Liver (tissue), 9 donors: ENCODE results near the gene CARD8. TPM values are rescaled to one million over a fixed set of nuclear protein-coding genes. Genes with fewer than 3 reads are reported as not detected.
"Not testable (repeated sequence)": the region's sequence is repeated elsewhere in the genome, so short reads cannot be mapped to it uniquely, and the experiment has no call there.

ENCODE experiments used
- DNase-seq: peaks from one replicate; pipeline ENCODE4 v3.0.0-alpha.2; 2017; ENCODE audit warnings: low spot score
- H3K27ac ChIP-seq, 2 donors: one replicate each; pipeline ENCODE4 v1.7.0; 2013; ENCODE audit warnings: inconsistent platforms in 2 of 2, low read length in 2 of 2, control low read depth in 1 of 2, low read depth in 1 of 2, mild to moderate bottlenecking in 1 of 2
- H3K27me3 ChIP-seq, 4 donors: one replicate each; pipeline versions ENCODE4 v1.6.1 to v1.7.0; 2013; ENCODE audit warnings: low read length in 3 of 4, inconsistent platforms in 1 of 4, mild to moderate bottlenecking in 1 of 4, moderate library complexity in 1 of 4; ENCODE audit not compliant: control insufficient read depth in 4 of 4, insufficient read depth in 4 of 4
- H3K36me3 ChIP-seq, 4 donors: one replicate each; pipeline versions ENCODE4 v1.6.1 to v1.7.0; 2013; ENCODE audit warnings: low read length in 3 of 4, mild to moderate bottlenecking in 3 of 4, low read depth in 1 of 4, moderate library complexity in 1 of 4; ENCODE audit not compliant: control insufficient read depth in 4 of 4, insufficient read depth in 3 of 4
- H3K4me1 ChIP-seq, 4 donors: one replicate each; pipeline versions ENCODE4 v1.6.1 to v1.7.0; 2013; ENCODE audit warnings: low read length in 3 of 4, mild to moderate bottlenecking in 3 of 4, moderate library complexity in 1 of 4; ENCODE audit not compliant: control insufficient read depth in 4 of 4, insufficient read depth in 4 of 4
- H3K4me3 ChIP-seq, 3 donors: one replicate each; pipeline versions ENCODE4 v1.6.1 to v1.7.0; 2013; ENCODE audit warnings: low read length in 3 of 3, control low read depth in 1 of 3, low read depth in 1 of 3, mild to moderate bottlenecking in 1 of 3
- H3K9ac ChIP-seq, 2 donors: one replicate each; pipeline ENCODE4 v1.7.0; 2013; ENCODE audit warnings: low read length in 2 of 2, mild to moderate bottlenecking in 2 of 2, moderate library complexity in 2 of 2, control low read depth in 1 of 2, low read depth in 1 of 2
- H3K9me3 ChIP-seq, 4 donors: one replicate each; pipeline versions ENCODE4 v1.6.1 to v1.7.0; 2013; ENCODE audit warnings: low read length in 3 of 4; ENCODE audit not compliant: control insufficient read depth in 4 of 4
- EGR1 ChIP-seq, 2 donors: IDR thresholded peaks; 2 replicates each; pipeline ENCODE4 v1.6.1; 2016 to 2018; ENCODE audit warnings: antibody characterized with exemption in 2 of 2, low read depth in 2 of 2
- FOXA1 ChIP-seq: IDR thresholded peaks from 2 replicates; pipeline ENCODE4 v1.6.1; 2016; ENCODE audit warnings: antibody characterized with exemption
- FOXA2 ChIP-seq: IDR thresholded peaks from 2 replicates; pipeline ENCODE4 v1.6.1; 2016; ENCODE audit warnings: antibody characterized with exemption
- GABPA ChIP-seq, 2 donors: IDR thresholded peaks in 1 of 2; conservative IDR thresholded peaks in 1 of 2; 2 replicates each; pipeline ENCODE4 v1.6.1; 2016; ENCODE audit warnings: antibody characterized with exemption in 2 of 2, mild to moderate bottlenecking in 1 of 2, moderate library complexity in 1 of 2
- HNF4A ChIP-seq, 2 donors: conservative IDR thresholded peaks; 2 replicates each; pipeline ENCODE4 v1.6.1; 2016; ENCODE audit warnings: antibody characterized with exemption in 2 of 2, mild to moderate bottlenecking in 2 of 2
- JUND ChIP-seq, 2 donors: IDR thresholded peaks; 2 replicates each; pipeline ENCODE4 v1.6.1; 2016; ENCODE audit warnings: antibody characterized with exemption in 2 of 2
- NR2F2 ChIP-seq: IDR thresholded peaks from 2 replicates; pipeline ENCODE4 v1.6.1; 2016; ENCODE audit warnings: antibody characterized with exemption
- RAD21 ChIP-seq, 2 donors: IDR thresholded peaks; 2 replicates each; pipeline ENCODE4 v1.6.1; 2016; ENCODE audit warnings: antibody characterized with exemption in 2 of 2, mild to moderate bottlenecking in 2 of 2
- RXRA ChIP-seq, 2 donors: IDR thresholded peaks; 2 replicates each; pipeline ENCODE4 v1.6.1; 2017 to 2018; ENCODE audit warnings: antibody characterized with exemption in 2 of 2, mild to moderate bottlenecking in 1 of 2
- SP1 ChIP-seq: IDR thresholded peaks from 2 replicates; pipeline ENCODE4 v1.6.1; 2018; ENCODE audit warnings: antibody characterized with exemption, mild to moderate bottlenecking
- TAF1 ChIP-seq: conservative IDR thresholded peaks from 2 replicates; pipeline ENCODE4 v1.6.1; 2016; ENCODE audit warnings: antibody characterized with exemption, mild to moderate bottlenecking
- WGBS: extraction: QIAGEN DNeasy Blood & Tissue Kit; methylation state at CpG from one replicate; pipeline ENCODE4 v1.1.7; 2013; 5-methylcytosine and 5-hydroxymethylcytosine counted together
- polyA plus RNA-seq, 2 donors: library from polyadenylated mRNA; stranded (reverse) in 1 of 2; unstranded in 1 of 2; fragments of 200-250 nt in 1 of 2; fragments of >200 nt in 1 of 2; fragmentation: Nextera tagmentation in 1 of 2; extraction: Ambion mirVana in 1 of 2; gene quantifications; one replicate each; pipeline versions ENCODE4 v1.2.1 to v1.2.3, GENCODE V29; 2013 to 2015
- total RNA-seq, 2 donors: library from RNA; depleted of rRNA; stranded (reverse); fragments of >200 nt; gene quantifications; one replicate each; pipeline ENCODE4 v1.2.3, GENCODE V29; 2014
- TF ChIP-seq, protein P1 (sequence below): IDR thresholded peaks from 2 replicates; pipeline ENCODE4 v1.6.1; 2016; ENCODE audit warnings: antibody characterized with exemption
- TF ChIP-seq, protein P2 (sequence below): fragments of 150-350 bp; IDR thresholded peaks from 2 replicates; pipeline ENCODE4 v1.5.1; 2017; ENCODE audit warnings: improper control_type of control experiment, low read depth, low read length; ENCODE audit not compliant: missing input control
- TF ChIP-seq, protein P3 (sequence below): IDR thresholded peaks from 2 replicates; pipeline ENCODE4 v1.6.1; 2016; ENCODE audit warnings: antibody characterized with exemption
- TF ChIP-seq, protein P4 (sequence below): IDR thresholded peaks from 2 replicates; pipeline ENCODE4 v1.6.1; 2016; ENCODE audit warnings: antibody characterized with exemption
- TF ChIP-seq, protein P5 (sequence below): IDR thresholded peaks from 2 replicates; pipeline ENCODE4 v1.6.1; 2016; ENCODE audit warnings: antibody characterized with exemption, mild to moderate bottlenecking
- donor health status: healthy.
- donor health status: healthy.
- donor health status: healthy.
- donor health status: healthy.
- donor health status: healthy.

The CARD8 gene
- total and polyA plus RNA-seq, 4 donors = 9.4 to 36.3 (median 22.4) TPM

DNA sequence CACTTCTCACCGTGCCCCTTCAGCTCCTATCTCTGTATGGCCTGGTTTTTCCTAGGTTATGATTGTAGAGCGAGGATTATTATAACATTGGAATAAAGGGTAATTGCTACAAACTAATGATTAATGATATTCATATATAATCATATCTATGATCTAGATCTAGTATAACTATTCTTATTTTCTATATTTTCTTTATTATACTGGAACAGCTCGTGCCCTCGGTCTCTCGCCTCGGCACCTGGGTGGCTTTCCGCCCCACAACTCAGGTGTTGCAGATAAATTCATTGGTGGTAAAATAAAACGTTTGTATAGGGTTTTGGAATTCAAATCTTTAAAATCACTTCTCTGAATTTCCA is 4.6 kb upstream of the CARD8 start:
- WGBS = 54% methylated on average over 8 of the region's 8 CpGs
- Histone ChIP-seq H3K4me3 (peak overlapping the region; percentile 38 to 52 (median 50)), H3K9ac (peak overlapping the region; percentile 24 to 51), H3K27ac (peak overlapping the region; percentile 77 to 78)
- H3K9me3 ChIP-seq, H3K36me3 ChIP-seq, DNase-seq, H3K27me3 ChIP-seq, H3K4me1 ChIP-seq: not testable (repeated sequence)
- TF ChIP-seq GABPA (IDR thresholded peaks at IDR 0.05 in 1 of 2, conservative IDR thresholded peaks at IDR 0.05 in 1 of 2) = peak in 1 of 2 donors; percentile 2

DNA sequence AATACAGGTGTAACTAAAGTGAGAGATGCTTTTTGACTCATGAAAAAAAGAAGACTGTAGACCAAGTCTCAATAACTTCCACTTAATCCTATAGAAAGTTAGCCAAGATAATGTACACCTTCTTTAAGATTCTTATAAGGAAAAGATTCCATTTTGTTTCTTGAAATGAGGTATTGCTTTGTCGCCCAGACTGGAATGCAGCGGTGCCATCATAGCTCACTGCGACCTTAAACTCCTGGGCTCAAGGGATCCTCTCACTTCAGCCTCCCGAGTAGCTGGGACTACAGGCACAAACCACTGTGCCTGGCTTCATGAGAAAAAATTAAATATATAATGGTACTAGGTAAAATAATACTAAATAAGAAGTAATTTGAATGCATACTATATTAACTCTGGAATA is 3.3 kb upstream of the CARD8 start:
- H3K4me3 ChIP-seq, H3K27me3 ChIP-seq, H3K9me3 ChIP-seq, H3K27ac ChIP-seq, H3K36me3 ChIP-seq, H3K9ac ChIP-seq, DNase-seq: not testable (repeated sequence)
- WGBS = 68% methylated on average over 4 of the region's 4 CpGs
- peaks cover 7 to 12% (median 9%) of the 10 kb centered on the region in 4 donors for H3K4me1 ChIP-seq

DNA sequence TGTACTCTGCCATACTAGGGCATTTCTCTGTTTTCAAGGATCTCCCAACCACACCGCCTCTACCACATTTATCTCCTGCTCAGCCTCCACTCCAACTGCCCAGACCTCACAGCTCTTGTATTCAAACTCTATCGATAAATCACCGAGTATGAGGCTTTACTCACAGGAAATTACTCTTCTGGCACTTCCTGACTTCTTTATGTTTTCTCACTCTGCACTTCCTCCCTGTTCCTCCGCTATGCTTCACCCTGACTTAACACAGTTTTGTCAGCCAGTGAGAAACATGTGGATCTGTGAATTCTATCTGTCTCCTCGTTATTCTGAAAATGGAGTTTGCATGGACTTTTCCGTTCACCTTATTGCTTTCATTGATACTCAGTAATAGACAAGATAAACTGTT is 2.6 kb upstream of the CARD8 start:
- no peak for TF ChIP-seq RAD21 (IDR thresholded peaks at IDR 0.05)
- TF ChIP-seq SP1 = no peak
- no peak for TF ChIP-seq FOXA1
- TF ChIP-seq GABPA (IDR thresholded peaks at IDR 0.05 in 1 of 2, conservative IDR thresholded peaks at IDR 0.05 in 1 of 2) = no peak
- no peak for TF ChIP-seq FOXA2
- no peak for TF ChIP-seq EGR1 (IDR thresholded peaks at IDR 0.05; ENCODE audit: low read depth in 2 of 2)
- TF ChIP-seq, protein P1, sequence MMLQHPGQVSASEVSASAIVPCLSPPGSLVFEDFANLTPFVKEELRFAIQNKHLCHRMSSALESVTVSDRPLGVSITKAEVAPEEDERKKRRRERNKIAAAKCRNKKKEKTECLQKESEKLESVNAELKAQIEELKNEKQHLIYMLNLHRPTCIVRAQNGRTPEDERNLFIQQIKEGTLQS = no peak
- TF ChIP-seq HNF4A (conservative IDR thresholded peaks at IDR 0.05) = no peak
- TF ChIP-seq, protein P2, sequence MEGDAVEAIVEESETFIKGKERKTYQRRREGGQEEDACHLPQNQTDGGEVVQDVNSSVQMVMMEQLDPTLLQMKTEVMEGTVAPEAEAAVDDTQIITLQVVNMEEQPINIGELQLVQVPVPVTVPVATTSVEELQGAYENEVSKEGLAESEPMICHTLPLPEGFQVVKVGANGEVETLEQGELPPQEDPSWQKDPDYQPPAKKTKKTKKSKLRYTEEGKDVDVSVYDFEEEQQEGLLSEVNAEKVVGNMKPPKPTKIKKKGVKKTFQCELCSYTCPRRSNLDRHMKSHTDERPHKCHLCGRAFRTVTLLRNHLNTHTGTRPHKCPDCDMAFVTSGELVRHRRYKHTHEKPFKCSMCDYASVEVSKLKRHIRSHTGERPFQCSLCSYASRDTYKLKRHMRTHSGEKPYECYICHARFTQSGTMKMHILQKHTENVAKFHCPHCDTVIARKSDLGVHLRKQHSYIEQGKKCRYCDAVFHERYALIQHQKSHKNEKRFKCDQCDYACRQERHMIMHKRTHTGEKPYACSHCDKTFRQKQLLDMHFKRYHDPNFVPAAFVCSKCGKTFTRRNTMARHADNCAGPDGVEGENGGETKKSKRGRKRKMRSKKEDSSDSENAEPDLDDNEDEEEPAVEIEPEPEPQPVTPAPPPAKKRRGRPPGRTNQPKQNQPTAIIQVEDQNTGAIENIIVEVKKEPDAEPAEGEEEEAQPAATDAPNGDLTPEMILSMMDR = no peak
- TF ChIP-seq, protein P3, sequence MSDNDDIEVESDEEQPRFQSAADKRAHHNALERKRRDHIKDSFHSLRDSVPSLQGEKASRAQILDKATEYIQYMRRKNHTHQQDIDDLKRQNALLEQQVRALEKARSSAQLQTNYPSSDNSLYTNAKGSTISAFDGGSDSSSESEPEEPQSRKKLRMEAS = no peak
- no peak for TF ChIP-seq TAF1
- no peak for TF ChIP-seq RXRA (IDR thresholded peaks at IDR 0.05)
- TF ChIP-seq, protein P4, sequence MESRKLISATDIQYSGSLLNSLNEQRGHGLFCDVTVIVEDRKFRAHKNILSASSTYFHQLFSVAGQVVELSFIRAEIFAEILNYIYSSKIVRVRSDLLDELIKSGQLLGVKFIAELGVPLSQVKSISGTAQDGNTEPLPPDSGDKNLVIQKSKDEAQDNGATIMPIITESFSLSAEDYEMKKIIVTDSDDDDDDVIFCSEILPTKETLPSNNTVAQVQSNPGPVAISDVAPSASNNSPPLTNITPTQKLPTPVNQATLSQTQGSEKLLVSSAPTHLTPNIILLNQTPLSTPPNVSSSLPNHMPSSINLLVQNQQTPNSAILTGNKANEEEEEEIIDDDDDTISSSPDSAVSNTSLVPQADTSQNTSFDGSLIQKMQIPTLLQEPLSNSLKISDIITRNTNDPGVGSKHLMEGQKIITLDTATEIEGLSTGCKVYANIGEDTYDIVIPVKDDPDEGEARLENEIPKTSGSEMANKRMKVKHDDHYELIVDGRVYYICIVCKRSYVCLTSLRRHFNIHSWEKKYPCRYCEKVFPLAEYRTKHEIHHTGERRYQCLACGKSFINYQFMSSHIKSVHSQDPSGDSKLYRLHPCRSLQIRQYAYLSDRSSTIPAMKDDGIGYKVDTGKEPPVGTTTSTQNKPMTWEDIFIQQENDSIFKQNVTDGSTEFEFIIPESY = no peak
- no peak for TF ChIP-seq JUND (IDR thresholded peaks at IDR 0.05)
- TF ChIP-seq, protein P5, sequence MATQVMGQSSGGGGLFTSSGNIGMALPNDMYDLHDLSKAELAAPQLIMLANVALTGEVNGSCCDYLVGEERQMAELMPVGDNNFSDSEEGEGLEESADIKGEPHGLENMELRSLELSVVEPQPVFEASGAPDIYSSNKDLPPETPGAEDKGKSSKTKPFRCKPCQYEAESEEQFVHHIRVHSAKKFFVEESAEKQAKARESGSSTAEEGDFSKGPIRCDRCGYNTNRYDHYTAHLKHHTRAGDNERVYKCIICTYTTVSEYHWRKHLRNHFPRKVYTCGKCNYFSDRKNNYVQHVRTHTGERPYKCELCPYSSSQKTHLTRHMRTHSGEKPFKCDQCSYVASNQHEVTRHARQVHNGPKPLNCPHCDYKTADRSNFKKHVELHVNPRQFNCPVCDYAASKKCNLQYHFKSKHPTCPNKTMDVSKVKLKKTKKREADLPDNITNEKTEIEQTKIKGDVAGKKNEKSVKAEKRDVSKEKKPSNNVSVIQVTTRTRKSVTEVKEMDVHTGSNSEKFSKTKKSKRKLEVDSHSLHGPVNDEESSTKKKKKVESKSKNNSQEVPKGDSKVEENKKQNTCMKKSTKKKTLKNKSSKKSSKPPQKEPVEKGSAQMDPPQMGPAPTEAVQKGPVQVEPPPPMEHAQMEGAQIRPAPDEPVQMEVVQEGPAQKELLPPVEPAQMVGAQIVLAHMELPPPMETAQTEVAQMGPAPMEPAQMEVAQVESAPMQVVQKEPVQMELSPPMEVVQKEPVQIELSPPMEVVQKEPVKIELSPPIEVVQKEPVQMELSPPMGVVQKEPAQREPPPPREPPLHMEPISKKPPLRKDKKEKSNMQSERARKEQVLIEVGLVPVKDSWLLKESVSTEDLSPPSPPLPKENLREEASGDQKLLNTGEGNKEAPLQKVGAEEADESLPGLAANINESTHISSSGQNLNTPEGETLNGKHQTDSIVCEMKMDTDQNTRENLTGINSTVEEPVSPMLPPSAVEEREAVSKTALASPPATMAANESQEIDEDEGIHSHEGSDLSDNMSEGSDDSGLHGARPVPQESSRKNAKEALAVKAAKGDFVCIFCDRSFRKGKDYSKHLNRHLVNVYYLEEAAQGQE = no peak
- TF ChIP-seq NR2F2 = no peak
- Histone ChIP-seq H3K27me3 (no peaks in the 10 kb centered on the region), H3K4me3 (no peak overlapping the region), H3K4me1 (peaks cover 7 to 12% (median 9%) of the 10 kb centered on the region in 4 donors), H3K36me3 (no peaks in the 10 kb centered on the region), H3K27ac (peak overlapping the region; percentile 8 to 46), H3K9ac (peak overlapping the region in 1 of 2 donors; percentile 22), H3K9me3 (no peaks in the 10 kb centered on the region)
- DNase-seq = no peak
- 62% methylated on average over 6 of the region's 6 CpGs for WGBS
